Mesodermal cell (in vitro differentiated cells): Measurements from ENCODE around the gene HIPK2.

Source experiments
- H3K27ac ChIP-seq: 2 replicates; pipeline ENCODE4 v1.7.0; 2013; ENCODE audit warnings: mild to moderate bottlenecking, low read depth, low read length, moderate library complexity; ENCODE audit not compliant: severe bottlenecking
- H3K36me3 ChIP-seq: 2 replicates; pipeline ENCODE4 v1.7.1; 2013; ENCODE audit warnings: mild to moderate bottlenecking, low read length, moderate library complexity; ENCODE audit not compliant: control insufficient read depth, insufficient read depth
- H3K4me1 ChIP-seq: one replicate; pipeline ENCODE4 v1.7.1; 2013; ENCODE audit warnings: mild to moderate bottlenecking, low read length; ENCODE audit not compliant: insufficient read depth, control insufficient read depth, poor library complexity, severe bottlenecking
- H3K4me3 ChIP-seq: 2 replicates; pipeline ENCODE4 v1.7.0; 2013; ENCODE audit warnings: low read length, control low read depth, mild to moderate bottlenecking; ENCODE audit not compliant: insufficient read depth, poor library complexity, severe bottlenecking; ENCODE audit errors: extremely low read depth
- H3K9me3 ChIP-seq: 2 replicates; pipeline ENCODE4 v1.7.1; 2013; ENCODE audit warnings: mild to moderate bottlenecking, low read length, moderate library complexity; ENCODE audit not compliant: control insufficient read depth
- WGBS, 2 experiments: methylation state at CpG; one replicate each; pipeline ENCODE4 v1.1.5; 2013; ENCODE audit warnings: missing lambda C conversion rate in 2 of 2; ENCODE audit not compliant: insufficient coverage in 2 of 2; 5-methylcytosine and 5-hydroxymethylcytosine counted together

Gene HIPK2

GRCh38 chr7:139681463-139681755, 96.4 kb downstream of the HIPK2 start:
- H3K9me3 ChIP-seq, result peaks cover 17% of the 10 kb centered on the region
- 91 to 100% methylated on average over 5 to 6 of the region's 6 CpGs for WGBS, 2 experiments
- peak overlapping the region; percentile 68 for H3K27ac ChIP-seq
- peaks cover 40% of the 10 kb centered on the region for H3K4me1 ChIP-seq
- no peak overlapping the region for H3K4me3 ChIP-seq
- peaks cover 23% of the 10 kb centered on the region for H3K36me3 ChIP-seq

GRCh38 chr7:139680676-139681462, 96.9 kb downstream of the HIPK2 start:
- Histone ChIP-seq H3K27ac (peak overlapping the region; percentile 68), H3K9me3 (peaks cover 15% of the 10 kb centered on the region), H3K4me1 (peaks cover 40% of the 10 kb centered on the region), H3K36me3 (peaks cover 17% of the 10 kb centered on the region), H3K4me3 (no peak overlapping the region)
- 76 to 80% methylated on average over 10 to 11 of the region's 11 CpGs for WGBS, 2 experiments

GRCh38 chr7:139679731-139680594, 97.8 kb downstream of the HIPK2 start:
- H3K4me1 ChIP-seq, result peaks cover 40% of the 10 kb centered on the region
- H3K27ac ChIP-seq, result peak overlapping the region; percentile 68
- 78 to 86% methylated on average over 7 to 9 of the region's 13 CpGs for WGBS, 2 experiments
- peaks cover 6% of the 10 kb centered on the region for H3K9me3 ChIP-seq
- no peak overlapping the region for H3K4me3 ChIP-seq
- H3K36me3 ChIP-seq, result peaks cover 16% of the 10 kb centered on the region

DNA sequence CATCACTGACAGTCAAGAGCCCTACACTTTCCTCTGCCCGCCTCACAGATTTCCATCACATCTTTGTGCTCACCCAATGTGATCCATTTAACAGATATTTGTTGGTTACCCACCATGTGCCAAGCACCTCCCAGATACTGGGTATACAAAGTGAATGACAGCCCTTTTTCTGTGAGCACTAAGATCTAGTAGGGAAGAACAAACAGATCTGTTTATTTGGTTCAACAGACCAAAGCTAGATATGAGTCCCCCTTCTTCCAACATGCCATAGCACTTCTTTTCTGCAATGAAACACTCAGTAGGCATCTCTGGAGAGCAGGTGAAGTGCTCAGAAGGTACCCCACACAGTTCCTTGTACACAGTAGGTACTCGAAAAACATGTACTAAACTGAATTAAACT, 101.4 kb downstream of the HIPK2 start:
- peaks cover 11% of the 10 kb centered on the region for H3K36me3 ChIP-seq
- H3K9me3 ChIP-seq, result no peaks in the 10 kb centered on the region
- no peak overlapping the region for H3K27ac ChIP-seq
- H3K4me3 ChIP-seq, result no peak overlapping the region
- H3K4me1 ChIP-seq, result peaks cover 18% of the 10 kb centered on the region
- 92 to 100% methylated on average over 1 of the region's 2 CpGs for WGBS, 2 experiments

DNA sequence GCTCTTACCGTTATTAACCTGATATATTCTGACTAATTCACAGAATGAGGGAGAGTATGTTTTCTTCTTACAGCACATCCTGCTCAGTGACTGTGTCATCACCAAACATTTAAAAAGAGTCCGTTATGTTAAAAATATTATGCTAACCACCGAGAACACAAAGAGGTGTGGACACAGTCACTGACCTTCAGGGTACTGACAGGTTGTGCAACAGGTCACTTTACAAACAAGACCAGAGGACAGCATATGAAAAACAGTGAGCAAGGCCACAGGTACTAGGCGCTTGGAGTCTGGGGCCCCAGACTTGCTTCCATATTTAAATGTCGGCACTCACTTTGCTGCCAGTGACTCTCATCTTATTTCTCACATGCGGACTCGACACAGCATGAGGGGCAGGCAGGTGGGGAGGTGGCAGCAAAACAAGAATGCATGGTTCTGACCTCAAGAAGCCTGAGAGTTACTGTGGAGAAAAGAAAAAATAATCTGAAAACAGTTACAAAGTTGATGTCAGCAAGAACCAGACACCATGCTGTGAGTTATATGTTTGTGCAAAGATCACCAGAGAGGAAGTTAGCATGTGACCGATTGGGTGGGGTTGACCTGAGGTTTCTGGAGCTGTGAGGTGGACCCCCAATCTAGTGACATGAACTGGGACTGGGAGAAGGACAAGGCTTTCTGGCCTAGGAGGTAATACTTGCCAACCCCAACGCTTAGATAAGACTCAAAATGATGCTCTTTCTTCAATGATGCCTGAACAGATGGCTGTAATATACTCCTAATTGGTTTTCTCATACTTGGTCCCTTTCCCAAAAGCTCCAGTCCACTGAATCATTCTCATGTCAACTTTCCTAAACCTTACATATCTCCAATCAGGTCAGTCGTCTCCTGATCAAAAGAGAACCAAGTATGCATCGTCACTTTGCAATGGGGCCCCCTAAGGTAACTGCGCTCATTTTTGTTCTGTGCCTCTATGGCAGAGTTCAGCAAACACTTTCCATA, 102.4 kb downstream of the HIPK2 start:
- WGBS, 2 experiments, result 83 to 86% methylated on average over 10 to 11 of the region's 12 CpGs
- Histone ChIP-seq H3K4me3 (no peak overlapping the region), H3K4me1 (peaks cover 9% of the 10 kb centered on the region), H3K36me3 (peaks cover 7% of the 10 kb centered on the region), H3K9me3 (no peaks in the 10 kb centered on the region), H3K27ac (no peak overlapping the region)

DNA sequence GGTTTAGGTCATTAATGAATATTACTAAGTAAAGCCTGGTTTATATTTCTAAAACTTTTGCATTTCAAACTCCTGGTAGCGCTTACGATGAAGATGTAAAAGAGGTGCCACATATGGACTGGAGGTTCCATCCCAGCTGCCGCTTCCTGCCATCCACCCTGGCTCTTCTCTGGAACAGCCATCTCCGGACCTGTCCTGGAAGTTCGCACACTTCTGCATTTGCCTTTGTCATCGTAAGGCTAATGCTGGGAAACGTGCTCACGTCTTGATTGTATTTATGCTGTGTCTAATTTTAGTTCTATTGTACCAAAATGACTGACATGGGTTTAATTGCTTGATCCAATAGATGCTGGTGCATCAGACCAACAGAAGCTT, 103.1 kb downstream of the HIPK2 start:
- Histone ChIP-seq H3K4me1 (peaks cover 7% of the 10 kb centered on the region), H3K4me3 (no peak overlapping the region), H3K27ac (no peak overlapping the region), H3K9me3 (no peaks in the 10 kb centered on the region), H3K36me3 (peaks cover 7% of the 10 kb centered on the region)
- WGBS, 2 experiments, result 75 to 77% methylated on average over 4 to 5 of the region's 8 CpGs

DNA sequence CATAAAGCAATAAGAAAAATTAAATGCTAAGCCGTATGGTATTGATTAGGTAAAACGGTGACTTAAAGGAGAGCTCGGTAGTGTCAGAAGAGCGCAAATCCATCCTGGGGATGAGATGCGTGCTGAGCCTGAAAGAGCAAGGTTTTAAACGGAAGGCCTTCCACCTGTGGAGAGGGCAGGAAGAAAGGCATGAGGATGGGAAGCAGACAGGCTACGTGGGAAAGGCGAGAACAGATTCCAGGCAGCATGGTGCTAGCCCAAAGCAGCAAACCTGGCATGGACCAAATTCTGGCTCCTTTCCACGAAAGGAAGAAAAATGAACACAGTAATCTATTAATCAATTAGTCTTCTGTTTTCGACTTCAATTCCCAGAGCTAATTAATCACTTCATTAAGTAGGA, 103.5 kb downstream of the HIPK2 start:
- Histone ChIP-seq H3K4me3 (no peak overlapping the region), H3K36me3 (peaks cover 7% of the 10 kb centered on the region), H3K9me3 (no peaks in the 10 kb centered on the region), H3K27ac (no peak overlapping the region), H3K4me1 (peaks cover 3% of the 10 kb centered on the region)
- 89% methylated on average over 7 to 9 of the region's 10 CpGs for WGBS, 2 experiments

DNA sequence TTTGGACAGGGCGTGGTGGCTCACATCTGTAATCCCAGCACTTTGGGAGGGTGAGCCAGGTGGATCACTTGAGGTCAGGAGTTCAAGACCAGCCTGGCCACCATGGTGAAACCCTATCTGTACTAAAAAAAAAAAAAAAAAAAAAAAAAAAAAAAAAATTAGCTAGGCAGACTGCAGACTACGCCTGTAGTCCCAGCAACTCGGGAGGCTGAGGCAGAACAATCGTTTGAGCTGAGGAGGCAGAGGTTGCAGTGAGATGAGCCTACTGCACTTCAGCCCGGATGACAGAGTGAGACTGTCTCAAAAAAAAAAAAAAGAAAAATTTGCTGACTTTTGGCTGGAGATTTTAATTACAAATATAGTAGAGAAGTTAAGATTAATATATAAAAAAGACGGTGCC, 104.0 kb downstream of the HIPK2 start:
- no peak overlapping the region for H3K4me3 ChIP-seq
- WGBS, 2 experiments, result 79 to 100% methylated on average over 1 to 4 of the region's 6 CpGs
- H3K27ac ChIP-seq, result no peak overlapping the region
- H3K36me3 ChIP-seq, result peaks cover 7% of the 10 kb centered on the region
- no peaks in the 10 kb centered on the region for H3K4me1 ChIP-seq
- no peaks in the 10 kb centered on the region for H3K9me3 ChIP-seq

DNA sequence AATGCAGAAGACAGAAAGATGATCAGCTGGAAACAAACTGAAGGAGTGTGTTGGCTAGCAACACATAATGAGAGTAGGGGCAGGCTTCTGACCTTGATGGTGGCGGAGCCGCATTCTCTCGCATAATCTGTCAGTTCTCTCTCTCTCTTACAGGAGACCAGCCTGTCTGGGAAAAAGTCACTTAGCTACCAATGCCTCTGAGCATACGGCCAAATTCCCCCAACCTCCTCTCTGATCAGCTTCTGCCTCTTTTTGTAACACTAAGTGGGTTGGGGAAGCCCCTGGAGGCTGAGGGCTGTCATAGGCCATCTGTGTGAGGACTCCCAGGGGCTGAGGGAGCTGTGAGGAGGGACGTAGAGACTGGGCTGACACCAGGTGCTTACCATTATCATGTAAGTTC, 104.6 kb downstream of the HIPK2 start:
- H3K4me3 ChIP-seq, result no peak overlapping the region
- no peaks in the 10 kb centered on the region for H3K9me3 ChIP-seq
- H3K4me1 ChIP-seq, result no peaks in the 10 kb centered on the region
- H3K27ac ChIP-seq, result no peak overlapping the region
- peaks cover 7% of the 10 kb centered on the region for H3K36me3 ChIP-seq
- WGBS, 2 experiments, result 85 to 100% methylated on average over 1 to 3 of the region's 5 CpGs

GRCh38 chr7:139671967-139672366, 105.8 kb downstream of the HIPK2 start:
- Histone ChIP-seq H3K36me3 (peaks cover 7% of the 10 kb centered on the region), H3K27ac (no peak overlapping the region), H3K4me3 (no peak overlapping the region), H3K4me1 (no peaks in the 10 kb centered on the region), H3K9me3 (no peaks in the 10 kb centered on the region)
- 80% methylated on average over 1 of the region's 3 CpGs; no CpG with 5 or more reads in 1 of the 2 experiments for WGBS, 2 experiments
